ENCODE data around the gene GSTM2. TPM values are rescaled to one million over a fixed set of nuclear protein-coding genes. Genes with fewer than 3 reads are reported as not detected.

Gene GSTM2
- total RNA-seq, 2 experiments from 2014 or later: 8.2 to 11.9 TPM

GRCh38 chr1:109639841-109640184, 28.0 kb upstream of the GSTM2 start:
- POLR2A ChIA-PET: interaction anchor here (1.2 to 1.8 kb wide), 3 partner anchors 10 to 93 kb away, joined by 3 to 10 read pairs (median 6); partner anchors contain the start of gene GNAI3
- Mint-ChIP-seq H3K36me3 (no peaks in the 10 kb centered on the region), H3K4me1 (ENCODE audit: low read depth) (peaks cover 11% of the 10 kb centered on the region), H3K27me3 (no peaks in the 10 kb centered on the region), H3K4me3 (no peak overlapping the region), H3K9me3 (no peaks in the 10 kb centered on the region), H3K27ac (no peak overlapping the region)
- DNase-seq: no peak
- intact Hi-C loops (cut with micrococcal nuclease): loop anchor here (1.0 kb wide), 1 partner anchor 94 kb away; no protein-coding TSS in a partner anchor
- CTCF ChIA-PET: interaction anchor here (0.5 to 10.9 kb wide), 77 partner anchors 10 to 1524 kb away, joined by 3 to 242 read pairs (median 4); partner anchors contain the start of genes AHCYL1, AMIGO1, AMPD2 and EPS8L3

DNA sequence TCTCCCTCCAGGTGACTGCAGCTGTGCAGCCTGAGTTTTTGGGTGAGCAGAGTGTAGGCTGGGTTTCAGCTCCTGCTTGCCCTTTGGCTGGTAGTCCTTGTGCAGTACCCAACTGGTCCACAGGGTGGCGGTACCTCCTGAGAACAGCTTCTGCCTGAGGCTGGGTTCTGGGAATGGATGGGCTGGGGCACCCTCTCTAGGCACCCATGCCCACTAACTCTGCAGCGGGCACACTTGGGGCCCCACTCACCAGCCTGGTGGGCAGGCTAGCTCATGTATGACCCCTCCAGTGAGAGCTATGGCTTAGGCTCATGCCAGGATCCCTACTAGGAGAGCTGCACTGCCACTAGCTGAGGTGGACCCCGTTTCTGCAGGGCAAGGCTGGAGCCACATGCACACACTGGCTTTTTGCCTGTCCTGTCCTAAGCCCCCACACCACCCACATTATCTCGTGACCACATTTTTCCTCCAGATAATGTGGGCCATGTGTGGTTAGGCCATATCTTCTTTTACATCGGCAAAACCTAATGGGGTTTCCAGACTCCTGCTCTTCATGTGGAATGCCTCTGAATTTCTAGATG, 27.5 kb upstream of the GSTM2 start:
- Mint-ChIP-seq H3K36me3 (no peaks in the 10 kb centered on the region), H3K4me1 (ENCODE audit: low read depth) (peaks cover 5% of the 10 kb centered on the region), H3K9me3 (no peaks in the 10 kb centered on the region), H3K4me3 (no peak overlapping the region), H3K27me3 (no peaks in the 10 kb centered on the region), H3K27ac (no peak overlapping the region)
- DNase-seq: peak; percentile 93
- ChIA-PET CTCF (interaction anchor here (0.5 to 10.9 kb wide), 79 partner anchors 10 to 1524 kb away, joined by 3 to 242 read pairs (median 4); partner anchors contain the start of genes AHCYL1, AMIGO1, AMPD2 and EPS8L3), POLR2A (interaction anchor here (1.2 to 1.8 kb wide), 3 partner anchors 11 to 94 kb away, joined by 3 to 10 read pairs (median 6); partner anchors contain the start of gene GNAI3)
- intact Hi-C loops (cut with micrococcal nuclease): loop anchor here (1.0 kb wide), 1 partner anchor 94 kb away; no protein-coding TSS in a partner anchor

GRCh38 chr1:109641078-109641740, 26.6 kb upstream of the GSTM2 start:
- DNase-seq: no peak
- Mint-ChIP-seq H3K27ac (no peak overlapping the region), H3K4me3 (no peak overlapping the region), H3K4me1 (ENCODE audit: low read depth) (peaks cover 3% of the 10 kb centered on the region), H3K27me3 (no peaks in the 10 kb centered on the region), H3K36me3 (no peaks in the 10 kb centered on the region), H3K9me3 (no peaks in the 10 kb centered on the region)
- ChIA-PET CTCF (interaction anchor here (0.6 to 10.9 kb wide), 45 partner anchors 10 to 528 kb away, joined by 3 to 242 read pairs (median 9); partner anchors contain the start of genes AHCYL1, AMPD2, GNAI3 and GNAT2), POLR2A (interaction anchor here (1.2 to 1.8 kb wide), 2 partner anchors 93 to 95 kb away, joined by 6 to 10 read pairs; partner anchors contain the start of gene GNAI3)
- intact Hi-C loops (cut with micrococcal nuclease): no loop called here

DNA sequence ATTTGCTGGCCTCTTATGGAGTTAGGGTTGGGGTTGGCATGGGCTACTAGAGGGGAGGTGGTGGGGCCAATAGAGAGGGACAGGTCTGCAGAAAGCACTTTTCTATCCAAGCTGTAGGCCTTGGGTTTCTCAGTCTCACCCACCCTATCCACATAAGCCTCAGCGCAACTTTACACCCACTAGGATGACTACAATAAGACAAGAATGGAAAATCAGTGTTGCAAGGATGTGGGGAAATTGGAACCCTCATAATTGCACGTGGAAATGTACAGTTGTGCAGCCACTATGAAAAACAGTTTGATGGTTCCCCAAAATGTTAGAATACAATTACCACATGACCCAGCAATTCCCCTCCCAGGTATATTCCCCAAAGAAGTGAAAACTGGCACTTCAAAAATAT, 26.0 kb upstream of the GSTM2 start:
- H3K4me1 Mint-ChIP-seq (ENCODE audit: low read depth): peaks cover 3% of the 10 kb centered on the region
- intact Hi-C loops (cut with micrococcal nuclease): no loop called here
- CTCF ChIA-PET: interaction anchor here (1.5 to 10.9 kb wide), 14 partner anchors 9 to 527 kb away, joined by 4 to 242 read pairs (median 40); partner anchors contain the start of genes AHCYL1, GNAI3, GPR61 and GSTM4

DNA sequence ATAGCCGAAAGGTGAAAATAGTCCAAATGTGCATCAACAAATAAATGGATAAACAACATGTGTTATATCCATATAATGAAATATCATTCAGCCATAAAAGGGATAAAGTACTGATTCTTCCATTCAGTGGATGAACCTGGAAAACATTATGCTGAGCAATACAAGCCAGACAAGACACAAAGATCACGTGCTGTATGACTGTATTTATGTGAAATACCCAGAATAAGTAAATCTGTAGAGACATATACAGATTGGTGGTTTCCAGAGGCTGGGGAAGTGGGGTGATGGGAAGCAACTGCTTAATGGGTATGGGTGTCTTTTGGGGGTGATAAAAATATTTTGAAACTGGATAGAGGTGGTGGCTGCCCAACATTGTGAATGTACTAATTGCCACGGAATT, 25.2 kb upstream of the GSTM2 start:
- intact Hi-C loops (cut with micrococcal nuclease): loop anchor here (1.0 kb wide), 2 partner anchors 131 to 342 kb away; partner anchors contain the start of gene AHCYL1
- Mint-ChIP-seq H3K9me3 (no peaks in the 10 kb centered on the region), H3K4me1 (ENCODE audit: low read depth) (peaks cover 3% of the 10 kb centered on the region), H3K27me3 (no peaks in the 10 kb centered on the region), H3K4me3 (no peak overlapping the region), H3K36me3 (no peaks in the 10 kb centered on the region), H3K27ac (no peak overlapping the region)
- ChIA-PET CTCF (interaction anchor here (0.7 to 10.9 kb wide), 9 partner anchors 8 to 342 kb away, joined by 3 to 242 read pairs (median 6); partner anchors contain the start of genes AHCYL1 and GNAI3), POLR2A (no interaction called here)
- DNase-seq: no peak

More for the DNA sequence above, 26.0 kb upstream of the GSTM2 start:
- Mint-ChIP-seq H3K4me3 (no peak overlapping the region), H3K9me3 (no peaks in the 10 kb centered on the region), H3K27ac (no peak overlapping the region), H3K36me3 (no peaks in the 10 kb centered on the region), H3K27me3 (no peaks in the 10 kb centered on the region)
- DNase-seq: no peak
- POLR2A ChIA-PET: no interaction called here

DNA sequence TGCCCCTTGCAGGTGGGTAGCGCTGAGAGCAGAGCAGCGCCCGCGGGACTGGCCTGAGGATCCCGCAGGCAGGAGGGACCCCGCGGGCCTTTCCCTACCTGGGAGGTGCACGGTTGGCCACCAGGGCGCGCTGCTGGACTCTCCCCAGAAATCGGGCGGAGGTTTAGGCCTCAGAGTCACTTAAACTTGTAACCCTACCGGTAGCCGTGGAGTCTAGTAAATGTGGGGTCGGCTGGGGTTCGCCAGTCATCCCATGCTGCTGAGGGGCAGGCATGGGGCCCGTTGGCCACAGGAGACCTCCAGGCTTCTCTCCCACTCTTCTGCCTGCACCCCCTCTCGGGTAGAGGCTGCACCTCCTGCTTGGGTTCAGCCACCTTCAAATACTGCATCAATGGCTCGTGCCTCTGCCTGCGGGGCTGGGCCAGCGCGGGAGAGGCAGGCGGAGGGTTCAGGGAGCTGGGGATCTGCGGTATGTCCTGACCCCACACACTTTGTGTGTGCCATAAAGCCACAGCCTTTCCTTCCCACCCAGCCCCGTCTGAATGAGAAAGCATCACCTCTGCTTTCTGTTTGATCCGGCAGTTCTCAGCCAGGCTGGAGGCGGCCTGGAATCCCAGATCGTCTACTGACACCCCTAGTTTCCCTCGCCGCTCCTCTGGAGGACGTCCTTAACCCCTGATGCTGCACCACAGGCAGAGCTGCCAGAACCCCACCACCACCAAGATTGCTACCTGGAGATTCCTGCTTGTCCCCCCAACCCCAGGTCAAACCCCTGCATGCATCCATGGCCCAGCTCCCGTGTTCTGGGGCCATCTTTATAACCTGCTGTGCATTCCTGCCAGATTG, 24.2 kb upstream of the GSTM2 start:
- H3K9me3 Mint-ChIP-seq: no peaks in the 10 kb centered on the region
- no peaks in the 10 kb centered on the region for H3K36me3 Mint-ChIP-seq
- POLR2A ChIA-PET: no interaction called here
- intact Hi-C loops (cut with micrococcal nuclease): loop anchor here (1.0 kb wide), 2 partner anchors 130 to 341 kb away; partner anchors contain the start of gene AHCYL1
- H3K4me1 Mint-ChIP-seq (ENCODE audit: low read depth): peaks cover 3% of the 10 kb centered on the region
- H3K4me3 Mint-ChIP-seq: no peak overlapping the region
- H3K27me3 Mint-ChIP-seq: no peaks in the 10 kb centered on the region
- CTCF ChIA-PET: interaction anchor here (0.7 to 10.9 kb wide), 10 partner anchors 7 to 341 kb away, joined by 3 to 242 read pairs (median 6); partner anchors contain the start of genes AHCYL1 and GNAI3
- DNase-seq: peak; percentile 93
- H3K27ac Mint-ChIP-seq: no peak overlapping the region

DNA sequence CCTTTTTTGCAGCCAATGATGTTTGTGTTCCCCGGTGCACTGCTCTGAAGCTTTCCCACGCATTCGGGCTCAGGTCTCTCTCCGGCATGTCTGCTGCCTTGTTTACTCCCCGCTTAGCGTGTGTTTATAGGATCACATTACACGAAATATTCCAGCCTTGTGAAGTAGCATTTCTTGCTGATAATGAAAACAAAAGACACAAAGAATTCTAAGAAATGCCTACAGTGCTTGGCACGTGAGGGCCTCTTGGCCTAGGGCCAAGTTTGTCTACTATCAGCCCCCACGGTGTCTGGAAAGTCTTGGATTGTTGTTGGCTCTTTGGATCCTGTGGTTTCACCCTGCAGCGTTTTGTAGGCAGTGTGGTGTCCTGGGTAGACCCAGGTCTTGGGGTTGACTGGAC, 23.2 kb upstream of the GSTM2 start:
- ChIA-PET POLR2A (no interaction called here), CTCF (interaction anchor here (0.7 to 10.7 kb wide), 5 partner anchors 6 to 339 kb away, joined by 4 to 242 read pairs (median 10); partner anchors contain the start of gene AHCYL1)
- no peak overlapping the region for H3K4me3 Mint-ChIP-seq
- H3K4me1 Mint-ChIP-seq (ENCODE audit: low read depth): peaks cover 3% of the 10 kb centered on the region
- no peaks in the 10 kb centered on the region for H3K27me3 Mint-ChIP-seq
- intact Hi-C loops (cut with micrococcal nuclease): no loop called here
- no peaks in the 10 kb centered on the region for H3K36me3 Mint-ChIP-seq
- no peak overlapping the region for H3K27ac Mint-ChIP-seq
- H3K9me3 Mint-ChIP-seq: no peaks in the 10 kb centered on the region
- no peak for DNase-seq

DNA sequence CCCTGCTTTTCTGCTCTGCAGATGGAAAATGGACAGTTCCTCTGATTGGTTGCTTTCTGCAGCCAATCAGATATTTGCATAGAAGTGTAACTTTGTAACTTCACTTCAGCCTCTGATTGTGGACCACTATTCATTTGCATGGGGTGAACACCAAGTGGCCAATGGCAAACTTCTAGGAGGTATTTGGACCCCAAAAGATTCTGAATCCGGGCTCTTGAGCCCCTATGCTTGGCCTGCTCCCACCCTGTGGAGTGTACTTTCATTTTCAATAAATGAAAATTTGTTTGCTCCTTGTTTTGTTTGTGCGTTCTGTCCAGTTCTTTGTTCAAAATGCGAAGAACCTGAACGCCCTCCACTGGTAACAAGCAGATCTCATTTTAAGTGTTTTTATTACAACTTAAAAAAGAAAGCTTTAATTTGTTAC, 18.4 kb upstream of the GSTM2 start:
- intact Hi-C loops (cut with micrococcal nuclease): no loop called here
- H3K27ac Mint-ChIP-seq: no peak overlapping the region
- no peak overlapping the region for H3K4me3 Mint-ChIP-seq
- peaks cover 9% of the 10 kb centered on the region for H3K27me3 Mint-ChIP-seq
- H3K36me3 Mint-ChIP-seq: no peaks in the 10 kb centered on the region
- no peak for DNase-seq
- no peaks in the 10 kb centered on the region for H3K9me3 Mint-ChIP-seq
- POLR2A ChIA-PET: no interaction called here
- CTCF ChIA-PET: interaction anchor here (1.0 to 5.4 kb wide), 8 partner anchors 8 to 425 kb away, joined by 3 to 115 read pairs (median 6); partner anchors contain the start of genes AHCYL1 and GNAI3
- no peaks in the 10 kb centered on the region for H3K4me1 Mint-ChIP-seq (ENCODE audit: low read depth)

- CTCF ChIA-PET: interaction anchor here (1.0 to 5.4 kb wide), 8 partner anchors 9 to 334 kb away, joined by 3 to 115 read pairs (median 7); partner anchors contain the start of genes AHCYL1 and GNAI3
- peaks cover 12% of the 10 kb centered on the region for H3K27me3 Mint-ChIP-seq
These were observed 17.2 kb upstream of the GSTM2 start for GRCh38 chr1:109650609-109651008.

DNA sequence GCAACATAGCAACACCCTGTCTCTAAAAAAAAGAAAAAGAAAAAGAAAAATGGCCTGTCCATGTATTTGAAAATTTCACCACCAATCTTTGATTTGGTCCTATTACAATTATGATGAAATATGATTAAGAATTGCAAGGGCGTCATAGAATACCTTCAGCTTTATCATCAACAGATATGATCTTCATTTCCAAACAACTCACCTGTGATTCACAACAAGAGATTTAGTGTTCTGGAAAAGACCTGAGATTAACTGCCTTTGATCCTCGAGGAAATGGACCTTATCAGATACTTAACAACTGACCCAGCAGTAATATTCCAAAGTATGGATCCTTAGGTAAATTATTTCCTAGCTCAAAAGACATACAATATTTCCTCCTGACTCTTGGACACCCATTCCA, 15.5 kb upstream of the GSTM2 start:
- Mint-ChIP-seq H3K36me3 (no peaks in the 10 kb centered on the region), H3K27me3 (peaks cover 12% of the 10 kb centered on the region), H3K4me3 (no peak overlapping the region), H3K27ac (no peak overlapping the region), H3K4me1 (ENCODE audit: low read depth) (peaks cover 12% of the 10 kb centered on the region), H3K9me3 (no peaks in the 10 kb centered on the region)
- intact Hi-C loops (cut with micrococcal nuclease): no loop called here
- DNase-seq: no peak
- POLR2A ChIA-PET: no interaction called here
- CTCF ChIA-PET: interaction anchor here (0.9 to 5.4 kb wide), 4 partner anchors 11 to 333 kb away, joined by 3 to 115 read pairs (median 16); partner anchors contain the start of gene AHCYL1

More at GRCh38 chr1:109650609-109651008, 17.2 kb upstream of the GSTM2 start:
- DNase-seq: no peak
- Mint-ChIP-seq H3K4me3 (no peak overlapping the region), H3K27ac (no peak overlapping the region), H3K9me3 (no peaks in the 10 kb centered on the region), H3K4me1 (ENCODE audit: low read depth) (peaks cover 8% of the 10 kb centered on the region), H3K36me3 (no peaks in the 10 kb centered on the region)
- POLR2A ChIA-PET: no interaction called here
- intact Hi-C loops (cut with micrococcal nuclease): no loop called here

GRCh38 chr1:109653306-109653705, 14.6 kb upstream of the GSTM2 start:
- intact Hi-C loops (cut with micrococcal nuclease): no loop called here
- ChIA-PET POLR2A (no interaction called here), CTCF (interaction anchor here (4.9 to 5.4 kb wide), 2 partner anchors 12 to 331 kb away, joined by 26 to 115 read pairs; partner anchors contain the start of gene AHCYL1)
- Mint-ChIP-seq H3K27ac (no peak overlapping the region), H3K4me1 (ENCODE audit: low read depth) (peaks cover 12% of the 10 kb centered on the region), H3K36me3 (no peaks in the 10 kb centered on the region), H3K4me3 (no peak overlapping the region), H3K27me3 (peaks cover 12% of the 10 kb centered on the region), H3K9me3 (no peaks in the 10 kb centered on the region)
- DNase-seq: no peak

Measured in activated CD4-positive, alpha-beta memory T cell treated with anti-CD3 and anti-CD28 coated beads for 36 hours (primary cell).